DMS79 treated with DMSO at 0.1 percent for 48 hours (cell line): Measurements from ENCODE around the gene PTPRO.
A peak's percentile ranks its signal among the peaks of the same experiment; 100 is the strongest.
"Not testable (repeated sequence)": the region's sequence is repeated elsewhere in the genome, so short reads cannot be mapped to it uniquely, and the experiment has no call there.

ENCODE experiments used
- DNase-seq: peaks from one replicate; lab custom pipeline; 2025; lab: John Stamatoyannopoulos, UW

Gene PTPRO

GRCh38 chr12:15603474-15604085 lies 281.3 kb downstream of the PTPRO start:
- peak; percentile 31 for DNase-seq

GRCh38 chr12:15605881-15606590 lies 283.7 kb downstream of the PTPRO start:
- no peak for DNase-seq

- DNase-seq = no peak
Observed at GRCh38 chr12:15608406-15608805, 286.1 kb downstream of the PTPRO start.

- no peak for DNase-seq
Observed at GRCh38 chr12:15608941-15609340, 286.6 kb downstream of the PTPRO start.

GRCh38 chr12:15613981-15614380 lies 291.7 kb downstream of the PTPRO start:
- DNase-seq = no peak

- DNase-seq = not testable (repeated sequence)
Observed at GRCh38 chr12:15616495-15616894, 294.2 kb downstream of the PTPRO start.

- DNase-seq = no peak
Observed at GRCh38 chr12:15620741-15621539, 298.6 kb downstream of the PTPRO start.

GRCh38 chr12:15625075-15625474 lies 302.8 kb downstream of the PTPRO start:
- no peak for DNase-seq

- DNase-seq = no peak
Observed at GRCh38 chr12:15627995-15628945, 306.0 kb downstream of the PTPRO start.

GRCh38 chr12:15629108-15629507 lies 306.8 kb downstream of the PTPRO start:
- DNase-seq = no peak

GRCh38 chr12:15629761-15630160 lies 307.5 kb downstream of the PTPRO start:
- no peak for DNase-seq

GRCh38 chr12:15631007-15631715 lies 308.9 kb downstream of the PTPRO start:
- DNase-seq = no peak

- DNase-seq = no peak
Observed at GRCh38 chr12:15632708-15633107, 310.4 kb downstream of the PTPRO start.

- DNase-seq = no peak
Observed at GRCh38 chr12:15633201-15633600, 310.9 kb downstream of the PTPRO start.

- no peak for DNase-seq
Observed at GRCh38 chr12:15634010-15634683, 311.8 kb downstream of the PTPRO start.

GRCh38 chr12:15636060-15636890 lies 314.0 kb downstream of the PTPRO start:
- no peak for DNase-seq

GRCh38 chr12:15638231-15638630 lies 315.9 kb downstream of the PTPRO start:
- DNase-seq = no peak

- DNase-seq = no peak
Observed at GRCh38 chr12:15644700-15645099, 322.4 kb downstream of the PTPRO start.

- DNase-seq = no peak
Observed at GRCh38 chr12:15646581-15646980, 324.3 kb downstream of the PTPRO start.
